C4-2B (cell line): Measurements from ENCODE around the gene USPL1.

ENCODE experiments used
- CTCF ChIP-seq: fragments of 450-650 bp; conservative IDR thresholded peaks from 2 replicates; pipeline ENCODE4 v1.5.1; 2017; ENCODE audit warnings: mild to moderate bottlenecking
- ZFX ChIP-seq: fragments of 450-650 bp; IDR thresholded peaks from 2 replicates; pipeline ENCODE4 v1.6.1; 2017

- no peak for TF ChIP-seq CTCF
- no peak for TF ChIP-seq ZFX
Measured at GRCh38 chr13:30685320-30685859, 67.7 kb downstream of the USPL1 start.
